Measurements from ENCODE around the gene GBE1. TPM values are rescaled to one million over a fixed set of nuclear protein-coding genes. Genes with fewer than 3 reads are reported as not detected.

The GBE1 gene
- total and polyA plus RNA-seq, 10 of the 15 experiments (the other 5 are each of a cell fraction or from before 2014, with no cell fraction given): 21.4 to 62.2 (median 41.5) TPM

DNA sequence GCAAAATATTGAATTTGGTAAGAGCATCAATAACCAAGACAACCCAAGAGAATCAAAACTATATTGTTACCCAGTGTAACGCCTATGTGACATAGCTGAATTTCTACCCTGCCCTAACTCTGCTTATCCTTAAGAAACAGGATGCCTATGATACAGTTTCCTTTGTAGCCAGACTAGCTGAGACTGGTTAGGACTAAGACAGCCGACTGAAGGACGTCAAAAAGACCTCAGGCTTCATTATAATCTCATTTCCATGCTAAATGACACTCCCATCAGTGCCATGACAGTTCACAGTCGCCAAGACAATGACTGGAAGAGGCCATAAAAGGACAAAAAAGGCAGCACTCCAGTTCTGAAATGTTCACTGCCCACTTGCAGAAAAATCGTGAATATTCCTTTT is 66.8 kb downstream of the GBE1 start:
- ChIA-PET SMC1A (ENCODE audit: uncharacterized antibody, unreplicated experiment) (no interaction called here), RAD21 (ENCODE audit: unreplicated experiment) (interaction anchor here (0.9 kb wide), 1 partner anchor 215 kb away, joined by 3 read pairs; no protein-coding TSS in a partner anchor), POLR2A (no interaction called here), CTCF (interaction anchor here (0.6 to 1.2 kb wide), 2 partner anchors 68 to 1072 kb away, joined by 3 to 4 read pairs; no protein-coding TSS in a partner anchor)
- no peak for TF ChIP-seq ZBED1 (IDR thresholded peaks at IDR 0.05; ENCODE audit: borderline replicate concordance)
- no peak for TF ChIP-seq IKZF2 (IDR thresholded peaks at IDR 0.05)
- no peak for TF ChIP-seq KAT2A (conservative IDR thresholded peaks at IDR 0.05; ENCODE audit: control insufficient read depth, low read depth, low read length)
- no peak for TF ChIP-seq TCF7 (IDR thresholded peaks at IDR 0.05; ENCODE audit: borderline replicate concordance)
- no peak for TF ChIP-seq NFXL1 (IDR thresholded peaks at IDR 0.05; ENCODE audit: borderline replicate concordance)
- no peak for TF ChIP-seq NR2C1 (IDR thresholded peaks at IDR 0.05)
- TF ChIP-seq NFYA (IDR thresholded peaks at IDR 0.05; ENCODE audit: borderline replicate concordance, low read depth, low read length): no peak
- TF ChIP-seq YY1 (IDR thresholded peaks at IDR 0.05; ENCODE audit: low read depth, low read length): no peak
- no peak for TF ChIP-seq WRNIP1 (IDR thresholded peaks at IDR 0.05; ENCODE audit: borderline replicate concordance, low read depth, low read length)
- no peak for TF ChIP-seq TAF1 (IDR thresholded peaks at IDR 0.05; ENCODE audit: borderline replicate concordance, low read depth, low read length)
- TF ChIP-seq RCOR1 (conservative IDR thresholded peaks at IDR 0.05; ENCODE audit: low read depth, low read length): no peak
- TF ChIP-seq SP1 (IDR thresholded peaks at IDR 0.05; ENCODE audit: low read depth, low read length): no peak
- TF ChIP-seq MTA3 (IDR thresholded peaks at IDR 0.05; ENCODE audit: borderline replicate concordance, low read length): no peak
- TF ChIP-seq, protein P1, sequence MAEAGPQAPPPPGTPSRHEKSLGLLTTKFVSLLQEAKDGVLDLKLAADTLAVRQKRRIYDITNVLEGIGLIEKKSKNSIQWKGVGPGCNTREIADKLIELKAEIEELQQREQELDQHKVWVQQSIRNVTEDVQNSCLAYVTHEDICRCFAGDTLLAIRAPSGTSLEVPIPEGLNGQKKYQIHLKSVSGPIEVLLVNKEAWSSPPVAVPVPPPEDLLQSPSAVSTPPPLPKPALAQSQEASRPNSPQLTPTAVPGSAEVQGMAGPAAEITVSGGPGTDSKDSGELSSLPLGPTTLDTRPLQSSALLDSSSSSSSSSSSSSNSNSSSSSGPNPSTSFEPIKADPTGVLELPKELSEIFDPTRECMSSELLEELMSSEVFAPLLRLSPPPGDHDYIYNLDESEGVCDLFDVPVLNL (IDR thresholded peaks at IDR 0.05; ENCODE audit: low read depth, low read length): no peak
- TF ChIP-seq, protein P2, sequence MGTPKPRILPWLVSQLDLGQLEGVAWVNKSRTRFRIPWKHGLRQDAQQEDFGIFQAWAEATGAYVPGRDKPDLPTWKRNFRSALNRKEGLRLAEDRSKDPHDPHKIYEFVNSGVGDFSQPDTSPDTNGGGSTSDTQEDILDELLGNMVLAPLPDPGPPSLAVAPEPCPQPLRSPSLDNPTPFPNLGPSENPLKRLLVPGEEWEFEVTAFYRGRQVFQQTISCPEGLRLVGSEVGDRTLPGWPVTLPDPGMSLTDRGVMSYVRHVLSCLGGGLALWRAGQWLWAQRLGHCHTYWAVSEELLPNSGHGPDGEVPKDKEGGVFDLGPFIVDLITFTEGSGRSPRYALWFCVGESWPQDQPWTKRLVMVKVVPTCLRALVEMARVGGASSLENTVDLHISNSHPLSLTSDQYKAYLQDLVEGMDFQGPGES (IDR thresholded peaks at IDR 0.05): no peak
- no peaks in the 10 kb centered on the region for H3K4me1 ChIP-seq (ENCODE audit: control insufficient read depth, insufficient read depth, low read length)
- H3K4me3 ChIP-seq: no peak overlapping the region
- H3K9ac ChIP-seq (ENCODE audit: control insufficient read depth, insufficient read depth, low read length): no peak overlapping the region
- 0 out of 4 replicates have a peak, but pooled peaks cover 1 to 3% of the 10 kb centered on the region in 2 experiments for H3K36me3 ChIP-seq (ENCODE audit: control insufficient read depth in 2 of 2, insufficient read depth in 2 of 2, low read length in 1 of 2)
- peaks cover 4% of the 10 kb centered on the region; the same call in 2 of the 3 replicates for H3K9me3 ChIP-seq (replicated peaks; ENCODE audit: control insufficient read depth, insufficient read depth, low read length)
- DNase-seq (ENCODE audit: low read depth, low spot score) (no peak), FAIRE-seq (no peak), ATAC-seq (no peak)
- intact Hi-C loops (cut with micrococcal nuclease; ENCODE audit: unreplicated experiment): no loop called here
- H4K20me1 ChIP-seq (ENCODE audit: control insufficient read depth, insufficient read depth): no peaks in the 10 kb centered on the region
- H3K4me2 ChIP-seq (ENCODE audit: control insufficient read depth, insufficient read depth): no peak overlapping the region
- no peak overlapping the region for H3K27ac ChIP-seq (ENCODE audit: control insufficient read depth, insufficient read depth)
- in situ Hi-C loops (cut with MboI): no loop called here
- BruUV-seq (replicated peaks): no TSS peak
- no peak overlapping the region for H2AFZ ChIP-seq (ENCODE audit: control insufficient read depth, low read depth, low read length)
- WGBS (ENCODE audit: insufficient coverage, insufficient replicate concordance, low lambda C conversion rate, missing lambda C conversion rate): 69% methylated on average over 5 of the region's 5 CpGs
- H3K79me2 ChIP-seq (ENCODE audit: control insufficient read depth, insufficient read depth, low read length): no peaks in the 10 kb centered on the region
- H3K27me3 ChIP-seq (replicated peaks in 1 of 2; ENCODE audit: control insufficient read depth in 2 of 2, insufficient read depth in 2 of 2, low read length in 1 of 2): no peaks in the 10 kb centered on the region
